Measurements from ENCODE around the gene KLF11.

DNA sequence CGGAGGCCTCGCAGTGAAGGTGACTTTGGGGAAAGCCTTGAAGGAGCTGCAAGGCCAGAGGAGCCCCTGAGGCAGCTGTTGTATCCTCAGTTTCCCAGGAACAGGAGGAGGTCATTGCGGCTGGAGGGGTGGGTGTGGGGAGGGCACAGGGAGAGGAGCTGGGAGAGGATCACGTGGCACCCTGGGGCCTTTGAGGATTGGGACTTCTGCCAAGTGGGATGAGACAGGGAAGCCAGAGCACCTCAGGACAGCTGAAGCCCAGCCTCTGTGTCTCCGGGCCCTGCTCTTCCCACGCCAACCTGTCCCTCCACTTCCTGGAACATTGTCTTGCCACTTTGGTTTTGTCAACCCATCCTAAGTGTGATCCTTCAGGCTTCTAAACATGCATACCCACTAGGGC, 59.8 kb downstream of the KLF11 start:
- TF ChIP-seq POLR2AphosphoS5 (IDR thresholded peaks at IDR 0.05; ENCODE audit: low read depth, low read length) (no peak), POLR2A (IDR thresholded peaks at IDR 0.05; ENCODE audit: low read depth, low read length) (no peak), POU2F2 (IDR thresholded peaks at IDR 0.05; ENCODE audit: low read depth, low read length) (no peak), TAF1 (IDR thresholded peaks at IDR 0.05; ENCODE audit: low read depth, low read length) (no peak), SPI1 (IDR thresholded peaks at IDR 0.05; ENCODE audit: low read depth, low read length) (no peak)

All from GM12891 (cell line).